GM18909 (cell line): Measurements from ENCODE around the gene ZNF227.
"Not testable (repeated sequence)": the region's sequence is repeated elsewhere in the genome, so short reads cannot be mapped to it uniquely, and the experiment has no call there.

ENCODE experiments used
- ATAC-seq: cut with Tn5 transposase; IDR thresholded peaks from one replicate; pipeline ENCODE4 v1.9.1; 2021; ENCODE audit warnings: mild to moderate bottlenecking; ENCODE audit not compliant: unreplicated experiment, poor library complexity

The ZNF227 gene

DNA sequence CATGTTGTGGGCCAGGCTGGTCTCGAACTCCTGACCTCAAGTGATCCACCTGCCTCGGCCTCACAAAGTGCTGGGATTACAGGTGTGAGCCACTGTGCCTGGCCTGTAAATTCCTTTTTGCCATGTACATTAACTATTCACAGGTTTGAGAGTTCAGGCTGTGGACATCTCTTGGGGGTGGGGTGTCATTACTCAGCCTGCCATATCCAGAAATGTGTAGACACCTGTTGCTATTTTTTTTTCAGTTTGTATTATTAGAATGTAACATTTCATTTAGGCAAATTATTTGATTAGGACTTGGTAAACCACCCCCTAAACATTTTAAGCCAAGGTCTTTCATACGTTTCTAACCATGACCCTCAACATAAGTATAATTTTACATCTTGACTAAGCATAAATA is 20.5 kb downstream of the ZNF227 start:
- no peak for ATAC-seq

DNA sequence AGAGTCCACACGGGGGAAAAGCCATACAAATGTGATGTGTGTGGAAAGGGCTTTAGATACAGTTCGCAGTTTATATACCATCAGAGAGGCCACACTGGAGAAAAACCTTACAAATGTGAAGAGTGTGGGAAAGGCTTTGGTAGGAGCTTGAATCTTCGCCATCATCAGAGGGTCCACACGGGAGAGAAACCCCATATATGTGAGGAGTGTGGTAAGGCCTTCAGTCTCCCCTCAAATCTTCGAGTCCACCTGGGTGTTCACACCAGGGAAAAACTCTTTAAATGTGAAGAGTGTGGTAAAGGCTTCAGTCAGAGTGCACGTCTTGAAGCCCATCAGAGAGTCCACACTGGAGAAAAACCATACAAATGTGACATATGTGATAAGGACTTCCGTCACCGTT is 24.1 kb downstream of the ZNF227 start:
- no peak for ATAC-seq

DNA sequence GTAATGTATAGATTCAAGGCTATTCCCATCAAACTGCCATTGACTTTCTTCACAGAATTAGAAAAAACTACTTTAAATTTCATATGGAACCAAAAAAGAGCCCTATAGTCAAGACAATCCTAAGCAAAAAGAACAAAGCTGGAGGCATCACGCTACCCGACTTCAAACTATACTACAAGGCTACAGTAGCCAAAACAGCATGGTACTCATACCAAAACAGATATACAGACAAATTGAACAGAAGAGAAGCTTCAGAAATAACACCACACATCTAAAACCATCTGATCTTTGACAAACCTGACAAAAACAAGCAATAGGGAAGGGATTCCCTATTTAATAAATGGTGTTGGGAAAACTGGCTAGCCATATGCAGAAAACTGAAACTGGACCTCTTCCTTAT is 40.0 kb downstream of the ZNF227 start:
- ATAC-seq = not testable (repeated sequence)

GRCh38 chr19:44253392-44253791 is 41.1 kb downstream of the ZNF227 start:
- not testable (repeated sequence) for ATAC-seq

- no peak for ATAC-seq
Observed at GRCh38 chr19:44254496-44254895, 42.2 kb downstream of the ZNF227 start.

GRCh38 chr19:44255705-44256411 is 43.5 kb downstream of the ZNF227 start:
- ATAC-seq = no peak

DNA sequence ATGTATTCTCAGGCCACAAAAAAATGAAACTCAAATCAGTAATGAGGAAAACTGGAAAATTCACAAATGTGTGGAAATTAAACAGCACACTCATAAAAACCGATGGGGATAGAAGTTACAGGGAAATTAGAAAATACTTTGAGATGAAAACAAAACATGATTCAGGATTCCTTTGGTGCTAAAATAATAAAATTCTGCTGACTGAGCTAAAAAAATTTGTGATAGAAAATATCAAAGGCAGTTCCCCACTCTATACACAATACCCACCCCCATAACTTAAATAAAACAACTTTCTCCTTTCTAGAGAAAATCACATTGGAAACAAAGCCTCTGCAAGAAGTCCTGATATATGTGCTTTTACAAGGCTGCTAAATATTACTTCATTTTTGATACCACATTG is 45.8 kb downstream of the ZNF227 start:
- ATAC-seq = no peak

GRCh38 chr19:44258835-44259413 is 46.6 kb downstream of the ZNF227 start:
- ATAC-seq = no peak

DNA sequence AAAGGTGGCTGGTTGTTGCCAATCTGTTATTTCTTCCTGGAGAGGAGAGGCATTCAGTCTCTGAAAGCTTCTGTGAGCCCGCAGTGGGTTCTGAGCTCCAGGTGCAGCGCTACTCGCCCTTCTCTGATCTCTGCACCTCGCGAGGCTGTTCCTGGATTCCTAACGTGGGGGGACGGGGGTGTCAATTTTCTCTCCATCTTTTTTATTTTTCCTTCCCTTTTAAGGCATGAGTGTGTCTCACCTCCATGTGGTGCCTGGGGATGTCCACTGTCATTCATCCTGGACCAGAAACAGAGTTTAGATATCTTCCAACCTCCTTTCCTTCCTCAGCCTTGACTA is 48.0 kb downstream of the ZNF227 start:
- no peak for ATAC-seq

GRCh38 chr19:44260695-44261446 is 48.5 kb downstream of the ZNF227 start:
- no peak for ATAC-seq

GRCh38 chr19:44277331-44277730 is 65.0 kb downstream of the ZNF227 start:
- no peak for ATAC-seq

DNA sequence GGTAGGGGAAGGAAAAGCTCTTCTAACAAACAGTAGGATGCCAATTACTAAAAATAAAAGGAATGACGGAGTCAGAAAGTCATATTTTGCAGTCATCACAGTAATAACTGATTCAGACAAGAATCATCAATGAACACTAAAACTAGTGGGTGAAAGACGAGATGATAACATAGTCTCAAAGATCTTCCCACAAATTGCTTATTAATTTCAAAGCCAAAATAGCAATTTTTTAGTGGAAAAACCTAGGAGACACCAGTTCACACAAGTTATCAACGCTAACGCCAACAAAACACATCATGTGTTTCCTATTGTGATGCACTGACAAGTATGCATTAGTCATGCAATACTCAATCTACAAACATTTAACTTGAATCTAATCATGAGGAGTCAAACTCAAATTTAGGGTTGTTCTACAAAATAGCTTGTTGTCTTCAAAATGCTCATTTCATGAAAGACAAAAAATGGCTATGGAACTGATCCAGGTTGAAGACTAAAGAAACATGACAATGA is 65.9 kb downstream of the ZNF227 start:
- ATAC-seq = no peak

GRCh38 chr19:44280916-44281315 is 68.6 kb downstream of the ZNF227 start:
- ATAC-seq = no peak

GRCh38 chr19:44282846-44283245 is 70.5 kb downstream of the ZNF227 start:
- no peak for ATAC-seq

DNA sequence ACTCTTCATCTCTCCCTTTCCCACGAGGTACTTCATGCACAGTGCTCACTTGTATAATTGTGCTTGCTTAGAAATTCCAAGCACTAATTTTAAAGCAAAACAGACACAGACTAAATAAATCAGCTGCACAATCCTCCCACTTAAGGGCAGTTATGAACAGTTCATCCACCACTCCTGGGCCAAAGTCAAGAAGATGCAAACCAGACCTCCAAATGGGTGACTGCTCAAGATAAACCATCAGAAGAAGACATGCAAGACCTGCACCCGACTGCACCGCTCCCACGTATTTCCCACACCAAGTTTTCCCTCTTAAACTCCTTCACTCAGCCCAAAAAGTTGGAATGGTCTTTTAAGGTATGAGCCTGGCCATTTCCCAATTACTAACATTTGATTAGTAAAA is 72.6 kb downstream of the ZNF227 start:
- ATAC-seq = no peak
